Kidney epithelial cell (primary cell): ENCODE results near the gene WDR62. TPM values are rescaled to one million over a fixed set of nuclear protein-coding genes. Genes with fewer than 3 reads are reported as not detected.
A peak's percentile ranks its signal among the peaks of the same experiment; 100 is the strongest.
"Not testable (repeated sequence)": the region's sequence is repeated elsewhere in the genome, so short reads cannot be mapped to it uniquely, and the experiment has no call there.

Source experiments
- DNase-seq: peaks from one replicate; pipeline ENCODE4 v3.0.0-alpha.2; 2010; ENCODE audit warnings: low read depth
- H3K27me3 ChIP-seq: 2 replicates; pipeline ENCODE4 v1.6.0; 2011; ENCODE audit warnings: low read length; ENCODE audit not compliant: control insufficient read depth, insufficient read depth
- H3K36me3 ChIP-seq: 2 replicates; pipeline ENCODE4 v1.5.1; 2011; ENCODE audit warnings: low read length; ENCODE audit not compliant: control insufficient read depth, insufficient read depth
- H3K4me3 ChIP-seq: 2 replicates; pipeline ENCODE4 v1.5.1; 2011; ENCODE audit warnings: low read depth, mild to moderate bottlenecking, control low read depth, low read length
- total RNA-seq: library from RNA; depleted of rRNA; stranded (reverse); fragments of >200 nt; gene quantifications from 2 replicates; pipeline ENCODE4 v1.2.3, GENCODE V29; 2015
- TF ChIP-seq, protein P1 (sequence below): IDR thresholded peaks from 2 replicates; pipeline ENCODE4 v1.5.1; 2011; ENCODE audit warnings: mild to moderate bottlenecking, moderate library complexity, low read length, control low read depth, inconsistent platforms; ENCODE audit not compliant: insufficient read depth, poor library complexity, severe bottlenecking

WDR62 gene
- total RNA-seq, 1 donor from 2014 or later = 1.8 TPM

DNA sequence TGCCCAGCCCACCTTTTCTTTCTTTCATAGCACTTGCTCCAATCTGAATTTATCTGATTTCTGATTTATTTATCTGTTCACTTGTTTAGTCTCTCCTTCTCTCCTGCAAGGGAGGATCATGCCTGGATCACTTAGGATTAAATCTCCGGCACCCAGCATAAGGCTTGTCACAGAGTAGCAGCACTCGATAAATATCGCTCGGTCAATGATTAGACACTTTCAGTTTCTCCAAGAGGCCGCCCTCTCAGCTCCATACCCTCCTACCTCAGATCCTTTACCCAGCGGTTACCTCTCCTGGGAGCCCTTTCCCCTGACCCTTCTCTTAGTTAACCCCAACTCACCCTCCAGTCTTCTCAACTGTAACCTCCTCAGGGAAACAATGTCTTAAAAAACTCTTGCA, 23.4 kb upstream of the WDR62 start:
- Histone ChIP-seq H3K4me3 (no peak overlapping the region), H3K36me3 (no peaks in the 10 kb centered on the region), H3K27me3 (no peaks in the 10 kb centered on the region)
- no peak for DNase-seq
- TF ChIP-seq, protein P1, sequence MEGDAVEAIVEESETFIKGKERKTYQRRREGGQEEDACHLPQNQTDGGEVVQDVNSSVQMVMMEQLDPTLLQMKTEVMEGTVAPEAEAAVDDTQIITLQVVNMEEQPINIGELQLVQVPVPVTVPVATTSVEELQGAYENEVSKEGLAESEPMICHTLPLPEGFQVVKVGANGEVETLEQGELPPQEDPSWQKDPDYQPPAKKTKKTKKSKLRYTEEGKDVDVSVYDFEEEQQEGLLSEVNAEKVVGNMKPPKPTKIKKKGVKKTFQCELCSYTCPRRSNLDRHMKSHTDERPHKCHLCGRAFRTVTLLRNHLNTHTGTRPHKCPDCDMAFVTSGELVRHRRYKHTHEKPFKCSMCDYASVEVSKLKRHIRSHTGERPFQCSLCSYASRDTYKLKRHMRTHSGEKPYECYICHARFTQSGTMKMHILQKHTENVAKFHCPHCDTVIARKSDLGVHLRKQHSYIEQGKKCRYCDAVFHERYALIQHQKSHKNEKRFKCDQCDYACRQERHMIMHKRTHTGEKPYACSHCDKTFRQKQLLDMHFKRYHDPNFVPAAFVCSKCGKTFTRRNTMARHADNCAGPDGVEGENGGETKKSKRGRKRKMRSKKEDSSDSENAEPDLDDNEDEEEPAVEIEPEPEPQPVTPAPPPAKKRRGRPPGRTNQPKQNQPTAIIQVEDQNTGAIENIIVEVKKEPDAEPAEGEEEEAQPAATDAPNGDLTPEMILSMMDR = no peak

DNA sequence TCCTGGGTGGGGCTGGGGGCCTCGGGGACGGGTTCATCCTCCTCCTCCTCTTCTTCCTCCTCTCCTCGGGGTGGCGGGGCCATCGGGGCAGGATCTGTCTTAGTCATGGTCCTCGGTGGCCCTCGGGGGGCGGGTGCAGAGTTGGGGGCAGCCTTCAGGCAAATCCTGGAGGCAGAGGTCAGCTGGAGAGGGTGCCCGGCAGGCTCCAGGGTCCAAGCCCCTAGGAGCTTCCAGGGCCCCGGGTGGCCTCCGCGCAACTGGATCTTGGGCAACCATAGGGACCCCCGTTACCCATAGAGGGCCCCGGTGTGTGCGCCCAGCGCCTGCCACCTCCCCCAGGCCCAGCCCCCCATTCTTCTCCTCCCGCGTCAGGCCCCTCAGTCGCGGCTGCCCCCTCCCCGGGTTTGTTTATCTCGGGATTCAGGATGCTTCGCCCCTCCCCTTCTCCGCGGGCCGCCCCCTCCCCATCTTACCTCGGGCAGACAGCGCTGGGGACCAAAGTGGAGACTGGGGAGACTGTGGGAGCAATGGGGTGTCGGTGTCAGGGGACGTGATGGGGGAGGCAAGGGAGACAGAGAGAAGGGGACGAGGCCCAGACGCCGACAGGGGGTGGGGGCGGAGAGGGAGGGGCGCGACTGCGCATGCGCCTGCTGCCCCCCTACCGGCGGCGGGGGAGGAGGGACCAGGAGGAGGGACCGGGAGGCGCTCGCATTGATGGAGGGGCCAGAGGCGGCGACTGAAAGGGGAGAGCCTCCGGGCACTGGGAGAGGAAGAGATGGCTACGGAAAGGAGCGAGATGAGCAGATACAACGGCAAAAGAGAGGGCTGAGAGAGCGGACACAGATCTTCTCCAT, 22.2 kb upstream of the WDR62 start, which contains the start of gene CLIP3:
TSS of gene CLIP3 (minus strand) at position 623 of the 854 bp plus-strand sequence. CDS start at position 107, 516 bp downstream.
- TF ChIP-seq, protein P1 = no peak
- H3K4me3 ChIP-seq = peak within 1 kb of the TSS; percentile 67
- H3K27me3 ChIP-seq = no peaks in the 10 kb centered on the region
- DNase-seq = no peak
- no peaks in the 10 kb centered on the region for H3K36me3 ChIP-seq

DNA sequence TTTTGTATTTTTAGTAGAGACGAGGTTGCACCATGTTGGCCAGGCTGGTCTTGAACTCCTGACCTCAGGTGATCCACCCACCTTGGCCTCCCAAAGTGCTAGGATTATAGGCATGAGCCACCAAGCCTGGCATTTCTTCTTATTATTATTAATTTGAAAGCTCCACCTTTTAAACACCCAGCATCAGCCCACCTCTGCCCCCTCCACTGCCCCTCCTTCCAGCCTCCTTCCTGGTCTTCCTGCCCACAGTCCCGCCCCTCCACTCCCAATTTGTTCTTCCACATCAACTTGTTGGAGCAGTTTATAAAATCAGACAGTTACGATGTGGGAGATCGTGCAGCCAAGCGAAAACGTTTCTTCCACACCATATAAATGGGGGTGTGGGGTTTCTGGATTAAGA, 14.2 kb upstream of the WDR62 start:
- no peaks in the 10 kb centered on the region for H3K36me3 ChIP-seq
- TF ChIP-seq, protein P1 = no peak
- H3K27me3 ChIP-seq = no peaks in the 10 kb centered on the region
- H3K4me3 ChIP-seq = no peak overlapping the region
- no peak for DNase-seq

DNA sequence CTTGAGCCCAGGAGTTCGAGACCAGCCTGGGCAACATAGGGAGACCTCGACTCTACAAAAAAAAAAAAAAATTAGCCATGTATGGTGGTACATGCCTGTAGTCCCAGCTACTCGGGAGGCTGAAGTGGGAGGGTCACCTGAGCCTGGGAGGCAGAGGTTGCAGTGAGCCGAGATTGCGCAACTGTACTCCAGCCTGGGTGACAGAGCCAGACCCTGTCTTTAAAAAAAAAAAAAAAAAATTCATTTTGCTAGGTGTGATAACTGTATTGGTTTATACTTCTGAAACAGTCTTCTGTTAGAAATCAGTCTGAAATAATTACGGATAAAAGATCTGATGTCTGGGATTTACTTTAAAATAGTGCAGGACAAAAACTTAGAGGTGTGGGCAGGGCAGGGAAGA, 13.6 kb upstream of the WDR62 start:
- H3K4me3 ChIP-seq, H3K36me3 ChIP-seq, H3K27me3 ChIP-seq, DNase-seq: not testable (repeated sequence)

DNA sequence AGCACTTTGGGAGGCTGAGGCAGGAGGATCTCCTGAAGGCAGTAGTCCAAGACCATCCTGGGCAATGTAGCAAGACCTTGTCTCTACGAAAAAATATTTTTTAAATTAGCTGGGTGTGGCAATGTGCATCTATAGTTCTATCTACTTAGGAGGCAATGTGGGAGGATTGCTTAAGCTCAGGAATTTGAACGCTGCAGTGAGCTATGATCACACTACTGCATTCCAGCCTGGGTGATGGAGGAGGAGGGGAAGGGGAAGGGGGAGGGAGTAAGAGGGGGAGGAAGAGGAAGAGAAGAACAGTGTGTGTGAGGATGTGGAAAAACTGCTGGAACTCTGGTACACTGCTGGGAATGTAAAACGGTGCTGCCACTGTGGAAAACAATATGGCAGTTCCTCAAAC, 12.9 kb upstream of the WDR62 start:
- Histone ChIP-seq H3K27me3 (no peaks in the 10 kb centered on the region), H3K36me3 (no peaks in the 10 kb centered on the region), H3K4me3 (no peak overlapping the region)
- DNase-seq = peak; percentile 69
- TF ChIP-seq, protein P1 = no peak

DNA sequence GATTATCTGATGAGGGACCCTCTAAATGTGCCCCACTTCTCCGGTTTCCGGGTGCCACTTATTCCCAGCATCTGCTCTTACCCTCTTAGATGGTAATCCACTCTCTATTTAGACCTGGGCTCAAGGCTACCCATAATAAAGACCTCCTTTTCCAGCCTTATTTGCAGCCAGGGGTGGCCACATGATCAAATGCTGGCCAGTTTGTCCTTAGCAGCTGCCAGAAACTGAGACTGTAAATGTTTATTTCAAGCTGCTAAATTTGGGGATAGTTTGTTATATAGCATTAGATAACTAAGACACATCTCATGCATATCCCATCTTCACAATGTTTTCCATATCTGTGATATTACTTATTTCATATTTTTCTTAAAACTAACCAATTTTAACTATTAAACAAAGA, 10.7 kb upstream of the WDR62 start:
- H3K27me3 ChIP-seq = no peaks in the 10 kb centered on the region
- no peak overlapping the region for H3K4me3 ChIP-seq
- no peak for DNase-seq
- TF ChIP-seq, protein P1 = no peak
- H3K36me3 ChIP-seq = no peaks in the 10 kb centered on the region
